DOHH2 (cell line): ENCODE data around the gene ILF2.

Experiments
- H3F3A ChIP-seq: fragments of 200-600 bp; sonication (generic), shearing (Covaris generic); 2 replicates; pipeline ENCODE4 v1.6.0; 2016; ENCODE audit warnings: antibody characterized with exemption, mild to moderate bottlenecking; ENCODE audit not compliant: control insufficient read depth, insufficient read depth
- H3K27ac ChIP-seq: fragments of 200-600 bp; sonication (generic); 2 replicates; pipeline ENCODE4 v1.5.1; 2014; ENCODE audit warnings: low read depth, mild to moderate bottlenecking, low read length, moderate library complexity
- H3K27me3 ChIP-seq: fragments of 200-600 bp; sonication (generic); 2 replicates; pipeline ENCODE4 v1.6.1; 2014; ENCODE audit warnings: mild to moderate bottlenecking, low read length, mixed read lengths; ENCODE audit not compliant: control insufficient read depth
- H3K36me3 ChIP-seq: fragments of 200-600 bp; sonication (generic); 2 replicates; pipeline ENCODE4 v1.6.1; 2014; ENCODE audit warnings: mild to moderate bottlenecking, low read length, moderate library complexity, mixed read lengths; ENCODE audit not compliant: control insufficient read depth
- H3K4me1 ChIP-seq: fragments of 200-600 bp; sonication (generic); 2 replicates; pipeline ENCODE4 v1.6.1; 2014; ENCODE audit warnings: mild to moderate bottlenecking, low read length, mixed read lengths; ENCODE audit not compliant: control insufficient read depth
- H3K4me2 ChIP-seq: fragments of 200-600 bp; sonication (generic); 2 replicates; pipeline ENCODE4 v1.6.0; 2014; ENCODE audit warnings: mild to moderate bottlenecking, low read length, moderate library complexity
- H3K4me3 ChIP-seq: fragments of 200-600 bp; sonication (generic); 2 replicates; pipeline ENCODE4 v1.5.1; 2014; ENCODE audit warnings: mild to moderate bottlenecking, low read length, mixed read lengths
- H3K79me2 ChIP-seq: fragments of 200-600 bp; sonication (generic); 2 replicates; pipeline ENCODE4 v1.6.1; 2014; ENCODE audit warnings: mild to moderate bottlenecking, low read length, mixed read lengths; ENCODE audit not compliant: control insufficient read depth
- H3K9me2 ChIP-seq: fragments of 200-600 bp; sonication (generic); replicated peaks from 2 replicates; pipeline ENCODE4 v1.6.1; 2014; ENCODE audit warnings: mild to moderate bottlenecking, low read length, mixed read lengths; ENCODE audit not compliant: control insufficient read depth
- H3K9me3 ChIP-seq: fragments of 200-600 bp; sonication (generic); 2 replicates; pipeline ENCODE4 v1.6.1; 2014; ENCODE audit warnings: antibody characterized with exemption, low read length, mixed read lengths; ENCODE audit not compliant: control insufficient read depth, insufficient read depth
- H4K20me1 ChIP-seq: fragments of 200-600 bp; sonication (generic); 2 replicates; pipeline ENCODE4 v1.6.0; 2014; ENCODE audit warnings: low read depth, mild to moderate bottlenecking, antibody characterized with exemption, low read length, moderate library complexity; ENCODE audit not compliant: control insufficient read depth, insufficient read depth
- EZH2phosphoT487 ChIP-seq: fragments of 200-600 bp; sonication (generic); IDR thresholded peaks from 2 replicates; pipeline ENCODE4 v1.6.1; 2017; ENCODE audit warnings: borderline replicate concordance, mild to moderate bottlenecking, antibody characterized with exemption, low read length, moderate library complexity, mixed read lengths
- TF ChIP-seq, protein P1 (sequence below): fragments of 200-600 bp; sonication (generic); IDR thresholded peaks from one replicate; pipeline ENCODE4 v1.5.1; 2014; ENCODE audit warnings: antibody characterized with exemption, mild to moderate bottlenecking, low read depth, low read length; ENCODE audit not compliant: poor library complexity, severe bottlenecking

Gene ILF2

DNA sequence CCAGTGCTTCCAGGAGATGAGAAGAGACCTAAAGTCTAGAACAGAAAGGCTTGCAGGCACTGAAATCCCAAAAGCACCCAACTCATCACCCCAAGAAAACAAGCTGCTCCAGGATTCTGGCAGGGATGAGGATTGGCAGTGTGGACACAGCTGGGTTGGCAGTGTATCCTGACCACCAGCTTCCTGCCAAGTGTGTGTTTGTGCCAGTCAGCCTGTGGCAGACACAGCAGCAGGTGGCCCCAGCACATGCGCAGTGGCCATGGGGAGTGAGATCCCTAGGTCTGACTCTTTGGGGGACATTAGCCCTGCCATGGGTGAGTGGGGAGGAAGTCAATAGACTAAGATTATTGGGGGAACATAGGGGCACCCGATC lies 20.9 kb downstream of the ILF2 start:
- Histone ChIP-seq H3F3A (peaks cover 11% of the 10 kb centered on the region), H3K4me1 (no peaks in the 10 kb centered on the region), H3K27me3 (no peaks in the 10 kb centered on the region), H3K27ac (no peak overlapping the region), H4K20me1 (no peaks in the 10 kb centered on the region), H3K4me3 (no peak overlapping the region), H3K9me3 (no peaks in the 10 kb centered on the region), H3K79me2 (no peaks in the 10 kb centered on the region), H3K9me2 (no peaks in the 10 kb centered on the region), H3K36me3 (peaks cover 25% of the 10 kb centered on the region), H3K4me2 (no peak overlapping the region)
- TF ChIP-seq, protein P1, sequence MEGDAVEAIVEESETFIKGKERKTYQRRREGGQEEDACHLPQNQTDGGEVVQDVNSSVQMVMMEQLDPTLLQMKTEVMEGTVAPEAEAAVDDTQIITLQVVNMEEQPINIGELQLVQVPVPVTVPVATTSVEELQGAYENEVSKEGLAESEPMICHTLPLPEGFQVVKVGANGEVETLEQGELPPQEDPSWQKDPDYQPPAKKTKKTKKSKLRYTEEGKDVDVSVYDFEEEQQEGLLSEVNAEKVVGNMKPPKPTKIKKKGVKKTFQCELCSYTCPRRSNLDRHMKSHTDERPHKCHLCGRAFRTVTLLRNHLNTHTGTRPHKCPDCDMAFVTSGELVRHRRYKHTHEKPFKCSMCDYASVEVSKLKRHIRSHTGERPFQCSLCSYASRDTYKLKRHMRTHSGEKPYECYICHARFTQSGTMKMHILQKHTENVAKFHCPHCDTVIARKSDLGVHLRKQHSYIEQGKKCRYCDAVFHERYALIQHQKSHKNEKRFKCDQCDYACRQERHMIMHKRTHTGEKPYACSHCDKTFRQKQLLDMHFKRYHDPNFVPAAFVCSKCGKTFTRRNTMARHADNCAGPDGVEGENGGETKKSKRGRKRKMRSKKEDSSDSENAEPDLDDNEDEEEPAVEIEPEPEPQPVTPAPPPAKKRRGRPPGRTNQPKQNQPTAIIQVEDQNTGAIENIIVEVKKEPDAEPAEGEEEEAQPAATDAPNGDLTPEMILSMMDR: no peak
- no peak for TF ChIP-seq EZH2phosphoT487

DNA sequence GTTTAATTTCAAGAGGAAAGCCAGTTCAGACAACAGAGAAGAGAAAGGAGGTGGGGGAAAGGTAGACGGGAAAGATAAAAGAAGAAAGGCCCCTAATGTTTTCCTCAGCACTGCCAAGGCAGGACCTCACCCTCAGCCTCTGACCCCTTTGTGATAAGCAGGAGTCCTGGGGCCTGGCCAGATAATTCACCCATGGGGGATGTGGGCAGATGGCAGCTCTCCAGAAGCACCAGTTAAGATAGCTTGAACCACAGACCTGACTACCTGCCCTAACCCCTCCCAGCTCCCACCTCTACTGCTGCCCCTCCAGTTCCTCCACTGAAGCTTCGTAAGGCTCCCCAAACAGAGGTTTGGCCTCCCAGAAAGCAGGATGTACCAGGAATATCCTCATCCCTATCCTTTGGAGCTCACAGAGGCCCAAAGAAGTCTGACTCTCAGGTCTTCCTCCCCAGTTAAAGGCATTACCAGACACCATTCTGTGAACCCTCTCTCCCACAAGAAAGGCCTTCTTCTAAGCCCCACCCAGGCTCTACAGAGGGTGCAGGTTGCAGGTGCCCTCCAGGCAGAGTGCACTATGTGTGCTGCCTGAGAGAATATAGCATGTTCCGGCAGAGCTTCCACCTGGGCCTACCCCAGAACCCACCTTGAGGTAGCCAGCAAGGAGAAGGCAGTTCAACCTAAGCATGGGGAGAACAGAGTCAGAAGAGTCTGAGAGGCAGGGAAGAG lies 21.5 kb downstream of the ILF2 start:
- Histone ChIP-seq H3K27me3 (no peaks in the 10 kb centered on the region), H3F3A (peaks cover 14% of the 10 kb centered on the region), H3K9me2 (no peaks in the 10 kb centered on the region), H3K79me2 (no peaks in the 10 kb centered on the region), H3K27ac (no peak overlapping the region), H4K20me1 (no peaks in the 10 kb centered on the region), H3K9me3 (no peaks in the 10 kb centered on the region), H3K4me1 (no peaks in the 10 kb centered on the region), H3K4me2 (no peak overlapping the region), H3K36me3 (peaks cover 30% of the 10 kb centered on the region), H3K4me3 (no peak overlapping the region)
- TF ChIP-seq EZH2phosphoT487: no peak
- TF ChIP-seq, protein P1: no peak

DNA sequence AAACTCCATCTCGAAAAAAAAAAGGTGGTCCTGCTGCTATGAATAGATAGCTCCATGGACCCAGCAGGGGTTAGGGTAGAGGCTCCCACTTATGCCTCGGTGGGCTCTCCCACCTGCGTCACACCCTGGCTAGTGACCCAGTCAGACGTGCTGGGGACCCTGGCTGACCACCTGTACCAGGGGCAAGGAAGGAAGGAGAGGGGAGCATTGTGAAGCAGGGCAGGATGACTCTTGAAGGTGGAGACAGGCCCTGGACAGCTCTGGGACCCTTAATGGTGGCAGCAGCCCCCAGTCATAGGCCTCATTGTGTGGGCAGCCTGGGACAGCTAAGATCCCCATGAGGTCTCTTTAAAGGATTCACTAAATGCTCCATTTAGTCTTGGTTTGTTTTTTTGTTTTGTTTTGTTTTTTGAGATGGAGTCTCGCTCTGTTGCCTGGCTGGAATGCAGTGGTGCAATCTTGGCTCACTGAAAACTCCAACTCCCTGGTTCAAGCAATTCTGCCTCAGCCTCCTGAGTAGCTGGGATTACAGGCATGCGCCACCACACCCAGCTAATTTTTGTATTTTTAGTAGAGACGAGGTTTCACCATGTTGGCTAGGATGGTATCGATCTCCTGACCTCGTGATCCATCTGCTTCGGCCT lies 22.7 kb downstream of the ILF2 start:
- Histone ChIP-seq H3K9me3 (no peaks in the 10 kb centered on the region), H4K20me1 (no peaks in the 10 kb centered on the region), H3K79me2 (no peaks in the 10 kb centered on the region), H3K36me3 (peaks cover 42% of the 10 kb centered on the region), H3K27me3 (no peaks in the 10 kb centered on the region), H3F3A (peaks cover 17% of the 10 kb centered on the region), H3K27ac (no peak overlapping the region), H3K9me2 (no peaks in the 10 kb centered on the region), H3K4me1 (no peaks in the 10 kb centered on the region), H3K4me2 (no peak overlapping the region), H3K4me3 (no peak overlapping the region)
- TF ChIP-seq EZH2phosphoT487: no peak
- TF ChIP-seq, protein P1: no peak
